K562 (cell line): ENCODE results near the gene LEPROT. TPM values are rescaled to one million over a fixed set of nuclear protein-coding genes. Genes with fewer than 3 reads are reported as not detected.
A peak's percentile ranks its signal among the peaks of the same experiment; 100 is the strongest.

Experiments
- ATAC-seq: fragments of 200-7000 bp; cut with Tn5 transposase; 3 replicates; pipeline ENCODE4 v1.9.1; 2020; ENCODE audit warnings: moderate library complexity
- BruUV-seq: library from RNA; stranded (reverse); fragments of 400-500 nt; replicated peaks from 2 replicates; lab custom pipeline; 2021; lab: Mats Ljungman, UMichigan
- CTCF ChIA-PET: fragments of 300-600 bp; formaldehyde crosslinking; extraction: SDS; loops from one replicate; lab custom pipeline; 2021; ENCODE audit warnings: low intra/inter-chr PET ratio; lab: Yijun Ruan, JAX
- POLR2A ChIA-PET: fragments of 300-600, 350-650 bp; sonication (Branson Sonifier 250); formaldehyde crosslinking; extraction: SDS; loops from one replicate; lab custom pipeline; 2021; ENCODE audit warnings: antibody characterized with exemption, inconsistent platforms; lab: Yijun Ruan, JAX
- DNase-seq, 4 experiments: peaks; one replicate each; pipeline versions ENCODE4 v3.0.0 to v3.0.0-alpha.2; 2011 to 2018; ENCODE audit warnings: low spot score in 3 of 4, mixed read lengths in 3 of 4; ENCODE audit errors: extremely low read depth in 1 of 4
- FAIRE-seq: peaks from 2 replicates; lab custom pipeline; 2011; peaks lifted over from hg19 to GRCh38; lab: Jason Lieb, UNC
- H2AFZ ChIP-seq: 2 replicates; pipeline ENCODE4 v1.6.0; 2011; ENCODE audit warnings: low read depth, low read length, control low read depth, inconsistent platforms
- H3K27ac ChIP-seq: fragments of 200-600 bp; 3 replicates; pipeline ENCODE4 v1.8.0; 2011; ENCODE audit warnings: low read depth, mild to moderate bottlenecking, control low read depth, inconsistent platforms, low read length, moderate library complexity, mixed read lengths; ENCODE audit errors: extremely low read depth
- H3K27me3 ChIP-seq, 2 experiments: fragments of 300-600 bp in 1 of 2; 2 replicates in 1 of 2; 3 replicates in 1 of 2; pipeline versions ENCODE4 v1.6.0 to v1.8.0; 2011; ENCODE audit warnings: inconsistent platforms in 2 of 2, low read length in 2 of 2, mild to moderate bottlenecking in 1 of 2, mixed read lengths in 1 of 2, moderate library complexity in 1 of 2; ENCODE audit not compliant: control insufficient read depth in 2 of 2, insufficient read depth in 2 of 2
- H3K36me3 ChIP-seq: fragments of 300-600 bp; 3 replicates; pipeline ENCODE4 v1.8.0; 2011; ENCODE audit warnings: mild to moderate bottlenecking, low read length, inconsistent platforms; ENCODE audit not compliant: control insufficient read depth, insufficient read depth
- H3K4me1 ChIP-seq, 2 experiments: fragments of 200-600 bp in 1 of 2; replicated peaks in 1 of 2; 2 replicates in 1 of 2; 3 replicates in 1 of 2; pipeline versions ENCODE4 v1.5.1 to v1.8.0; 2011; ENCODE audit warnings: inconsistent platforms in 2 of 2, low read length in 2 of 2, mild to moderate bottlenecking in 1 of 2, mixed read lengths in 1 of 2, moderate library complexity in 1 of 2; ENCODE audit not compliant: control insufficient read depth in 2 of 2, insufficient read depth in 2 of 2
- H3K4me2 ChIP-seq: 2 replicates; pipeline ENCODE4 v1.6.1; 2011; ENCODE audit warnings: low read length, control low read depth, inconsistent platforms, mixed read lengths; ENCODE audit not compliant: insufficient read depth
- H3K4me3 ChIP-seq: fragments of 200-600 bp; sonication (generic), shearing (Covaris generic); 2 replicates; pipeline ENCODE4 v1.5.1; 2016; ENCODE audit warnings: control low read depth, inconsistent platforms
- H3K79me2 ChIP-seq: fragments of 200-600 bp; 3 replicates; pipeline ENCODE4 v1.8.0; 2011; ENCODE audit warnings: low read length, inconsistent platforms; ENCODE audit not compliant: control insufficient read depth, insufficient read depth
- H3K9ac ChIP-seq, 2 experiments: 2 replicates each; pipeline versions ENCODE4 v1.6.0 to v1.6.1; 2011; ENCODE audit warnings: low read depth in 2 of 2, low read length in 2 of 2, control low read depth in 1 of 2, inconsistent platforms in 1 of 2, mild to moderate bottlenecking in 1 of 2, mixed read lengths in 1 of 2; ENCODE audit not compliant: insufficient read depth in 1 of 2
- H3K9me1 ChIP-seq: one replicate; pipeline ENCODE4 v1.6.0; 2011; ENCODE audit warnings: inconsistent platforms, mild to moderate bottlenecking, low read length, moderate library complexity; ENCODE audit not compliant: control insufficient read depth, insufficient read depth
- H3K9me3 ChIP-seq: replicated peaks from 2 replicates; pipeline ENCODE4 v1.5.1; 2011; ENCODE audit warnings: low read depth, low read length, inconsistent platforms; ENCODE audit not compliant: control insufficient read depth, insufficient read depth
- H4K20me1 ChIP-seq: replicated peaks from 2 replicates; pipeline ENCODE4 v1.6.1; 2011; ENCODE audit warnings: low read length, inconsistent platforms, mixed read lengths; ENCODE audit not compliant: control insufficient read depth, insufficient read depth
- BRF1 ChIP-seq: IDR thresholded peaks from 3 replicates; pipeline ENCODE4 v1.6.1; 2011; ENCODE audit warnings: borderline replicate concordance, mild to moderate bottlenecking; ENCODE audit not compliant: insufficient read length; ENCODE audit errors: extremely low read depth
- ELF2 ChIP-seq: fragments of 250-450 bp; sonication (Bioruptor Pico); IDR thresholded peaks from 2 replicates; pipeline ENCODE4 v1.5.0; 2021; ENCODE audit warnings: mild to moderate bottlenecking
- HNRNPH1 ChIP-seq: fragments of 200-400 bp; formaldehyde crosslinking; optimal IDR thresholded peaks from 2 replicates; pipeline ENCODE3; 2017; ENCODE audit warnings: low read depth, mild to moderate bottlenecking, low read length, moderate library complexity
- KDM1A ChIP-seq, 2 experiments: fragments of 450-650 bp; IDR thresholded peaks; 2 replicates each; pipeline ENCODE4 v1.6.1; 2016; ENCODE audit warnings: mild to moderate bottlenecking in 2 of 2
- NR2C1 ChIP-seq, 2 experiments: fragments of 450-650 bp; IDR thresholded peaks; 2 replicates each; pipeline ENCODE4 v1.6.1; 2017; ENCODE audit warnings: mild to moderate bottlenecking in 2 of 2, antibody characterized with exemption in 1 of 2, inconsistent platforms in 1 of 2, missing compliant biosample characterization in 1 of 2, missing genetic modification characterization in 1 of 2
- RAD21 ChIP-seq, 2 experiments: fragments of 250-450 bp in 1 of 2; fragments of 450-650 bp in 1 of 2; sonication (Bioruptor Pico) in 1 of 2; formaldehyde crosslinking in 1 of 2; IDR thresholded peaks in 1 of 2; conservative IDR thresholded peaks in 1 of 2; 2 replicates each; pipeline versions ENCODE4 v1.4.0 to v1.8.0; 2020 to 2022; ENCODE audit warnings: mild to moderate bottlenecking in 2 of 2, moderate library complexity in 1 of 2
- RBM39 ChIP-seq: fragments of 200-400 bp; formaldehyde crosslinking; optimal IDR thresholded peaks from 2 replicates; pipeline ENCODE3; 2018; ENCODE audit warnings: low read depth, low read length
- ZNF175 ChIP-seq: fragments of 200-800 bp; sonication (Bioruptor generic); IDR thresholded peaks from 2 replicates; pipeline ENCODE4 v1.6.1; 2016; ENCODE audit warnings: low read depth, mild to moderate bottlenecking, missing genetic modification characterization, missing compliant biosample characterization
- ZNF431 ChIP-seq: sonication (generic); formaldehyde crosslinking; IDR thresholded peaks from 2 replicates; pipeline ENCODE4 v1.8.0; 2022; ENCODE audit warnings: mild to moderate bottlenecking, missing genetic modification reagents
- ZNF717 ChIP-seq: fragments of 250-450 bp; sonication (Bioruptor Pico); IDR thresholded peaks from 2 replicates; pipeline ENCODE4 v1.5.0; 2021
- WGBS: fragments of 100-300 bp; shearing (Covaris generic); methylation state at CpG from one replicate; pipeline ENCODE4 v1.1.6; 2016; ENCODE audit warnings: low coverage, mixed read lengths; ENCODE audit not compliant: insufficient coverage; ENCODE audit errors: missing lambda C conversion rate; 5-methylcytosine and 5-hydroxymethylcytosine counted together
- in situ Hi-C: fragments of 300-500 bp; cut with MboI; formaldehyde crosslinking; loops from 4 replicates; pipeline ENCODE4 v1.15.0; 2018; ENCODE audit warnings: inconsistent platforms, mixed read lengths
- intact Hi-C: fragments of 100-400 bp; cut with micrococcal nuclease; formaldehyde crosslinking; loops from 2 replicates; pipeline ENCODE4 v1.14.2; 2022
- polyA plus RNA-seq, 8 experiments: library from polyadenylated mRNA; depleted of rRNA in 4 of 8; stranded (reverse) in 5 of 8; unstranded in 3 of 8; fragments of >200 nt; fragmentation: Nextera tagmentation in 2 of 8; fragmentation: Illumina TruSeq in 1 of 8; extraction: Ambion mirVana in 2 of 8; extraction: Trizol in 1 of 8; gene quantifications; 2 replicates each; pipeline versions ENCODE4 v1.2.1 to v1.2.3, GENCODE V29; 2011 to 2014; ENCODE audit warnings: inconsistent platforms in 1 of 8, missing spikeins in 1 of 8
- total RNA-seq, 7 experiments: library from RNA; depleted of rRNA in 6 of 7; stranded (reverse); fragments of >200 nt in 6 of 7; fragmentation: Illumina TruSeq in 2 of 7; extraction: Trizol in 2 of 7; gene quantifications; 2 replicates each; pipeline versions ENCODE4 v1.2.1 to v1.2.3, GENCODE V29; 2011 to 2021; ENCODE audit warnings: low replicate concordance in 1 of 7

The LEPROT gene
- total and polyA plus RNA-seq, 9 of the 15 experiments (the other 6 are each of a cell fraction or from before 2014, with no cell fraction given): 28.1 to 97.5 (median 45.8) TPM

- H3K9me1 ChIP-seq: no peaks in the 10 kb centered on the region
- 6% methylated on average over 2 of the region's 2 CpGs for WGBS
- H3K27ac ChIP-seq: peak overlapping the region; percentile 71; the same call in 1 of the 3 replicates
- DNase-seq (no peak), FAIRE-seq (no peak), ATAC-seq (peak; percentile 32)
- POLR2A ChIA-PET: interaction anchor here (1.2 kb wide), 1 partner anchor 217 kb away, joined by 3 read pairs; no protein-coding TSS in a partner anchor
- H3K36me3 ChIP-seq: peaks cover 52% of the 10 kb centered on the region
- no peaks in the 10 kb centered on the region for H3K27me3 ChIP-seq
- CTCF ChIA-PET: interaction anchor here (0.6 kb wide), 1 partner anchor 404 kb away, joined by 4 read pairs; no protein-coding TSS in a partner anchor
- H3K9me3 ChIP-seq: peaks cover 6% of the 10 kb centered on the region; the same call in 1 of the 2 replicates
- H3K9ac ChIP-seq: 0 out of 4 replicates have a peak overlapping the region, but pooled peaks of 1 of the 2 experiments have one; percentile 33
- no peak overlapping the region for H2AFZ ChIP-seq
- in situ Hi-C loops (no loop called here), intact Hi-C loops (loop anchor here (10.0 kb wide), 1 partner anchor 1463 kb away; no protein-coding TSS in a partner anchor)
- H3K4me1 ChIP-seq: peaks cover 14 to 61% of the 10 kb centered on the region in 2 experiments
- peaks cover 70% of the 10 kb centered on the region for H3K79me2 ChIP-seq
- no peaks in the 10 kb centered on the region for H4K20me1 ChIP-seq
- no TSS peak for BruUV-seq
- TF ChIP-seq ZNF717 (CRISPR knock-in tag) (0 out of 2 replicates have a peak, but pooled peaks have one; percentile 44), RBM39 (no peak), KDM1A (IDR thresholded peaks at IDR 0.05) (peak in 1 of 2 experiments; percentile 9; a peak in 1 of 4 replicates), HNRNPH1 (no peak), BRF1 (no peak), ZNF431 (CRISPR knock-in tag) (no peak), NR2C1 (IDR thresholded peaks at IDR 0.05) (peak; percentile 27; the same call in 1 of the 2 replicates), NR2C1 (tag; IDR thresholded peaks at IDR 0.05) (peak; percentile 34; the same call in 1 of the 2 replicates), RAD21 (CRISPR knock-in tag; conservative IDR thresholded peaks at IDR 0.05 in 1 of 2, IDR thresholded peaks at IDR 0.05 in 1 of 2) (0 out of 4 replicates have a peak, but pooled peaks of 1 of the 2 experiments have one; percentile 12), ZNF175 (no peak), ELF2 (no peak)
- H3K4me2 ChIP-seq: no peak overlapping the region
- no peak overlapping the region for H3K4me3 ChIP-seq
Measured at GRCh38 chr1:65471213-65471833, 50.9 kb downstream of the LEPROT start.
